GM21529 (cell line): Measurements from ENCODE around the gene C1orf167.

Experiments
- ATAC-seq: cut with Tn5 transposase; IDR thresholded peaks from one replicate; pipeline ENCODE4 v1.9.1; 2021; ENCODE audit not compliant: unreplicated experiment

Gene C1orf167

DNA sequence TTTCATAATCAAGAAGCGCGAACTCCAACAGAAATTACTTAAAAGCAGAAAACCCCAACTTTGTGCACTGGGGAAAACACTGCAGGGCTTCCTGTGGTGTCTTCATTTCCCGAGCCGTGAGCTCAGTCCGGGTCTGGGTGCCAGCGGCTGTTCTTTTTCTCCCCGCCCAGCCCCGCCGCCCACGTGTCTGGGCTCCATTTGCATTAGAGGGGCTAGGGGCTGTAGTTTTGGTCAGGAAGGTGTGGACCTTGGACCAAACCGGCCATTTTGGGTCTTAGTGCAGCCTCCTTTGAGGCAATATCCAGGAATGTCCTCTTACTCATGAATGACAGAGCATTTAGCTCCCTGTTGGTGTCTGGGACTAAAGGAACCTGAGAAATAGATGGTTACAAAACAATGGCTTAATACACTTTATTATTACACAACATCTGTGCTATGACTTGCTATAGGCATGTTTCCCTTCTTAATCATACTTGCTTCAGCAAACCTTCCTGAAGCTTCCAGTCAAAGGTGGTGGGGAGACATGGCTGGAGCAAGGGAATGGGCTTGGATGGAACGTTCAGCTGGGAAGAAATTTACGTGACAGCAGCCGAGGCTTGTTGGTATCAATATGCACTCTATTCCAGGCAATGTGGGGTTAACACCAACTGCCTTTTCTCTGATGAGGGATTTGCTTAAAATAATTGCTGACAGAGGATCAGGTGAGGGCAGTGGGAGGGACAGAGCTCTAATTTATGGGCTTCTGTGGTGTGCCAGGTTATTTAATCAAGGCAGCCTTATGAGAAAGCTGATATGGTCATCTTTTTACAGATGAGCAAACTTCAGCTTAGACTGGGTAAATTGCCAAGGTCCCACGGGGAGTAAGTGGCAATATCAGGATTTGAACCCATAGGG, 25.0 kb upstream of the C1orf167 start:
- ATAC-seq, result peak; percentile 32

DNA sequence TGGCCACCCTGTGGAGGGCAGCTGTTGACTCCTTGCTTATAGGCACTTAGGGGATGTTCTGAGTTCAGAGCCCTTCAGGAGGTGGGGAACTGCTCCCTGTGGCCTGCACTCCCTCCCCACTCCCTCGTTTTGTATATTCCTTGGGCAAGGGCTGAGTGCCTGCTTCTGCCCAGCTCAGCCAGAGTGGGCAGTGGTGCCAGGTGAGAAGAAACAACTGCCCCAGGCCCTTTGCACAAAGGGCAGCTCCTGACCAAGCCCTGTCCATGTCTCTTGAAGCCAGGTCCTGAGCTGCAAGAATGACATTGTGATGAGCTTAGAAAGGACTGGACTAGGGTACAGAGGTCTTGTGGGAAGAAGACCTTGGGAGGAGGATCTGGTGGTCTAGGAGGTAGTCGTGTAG, 23.9 kb upstream of the C1orf167 start:
- ATAC-seq, result no peak

DNA sequence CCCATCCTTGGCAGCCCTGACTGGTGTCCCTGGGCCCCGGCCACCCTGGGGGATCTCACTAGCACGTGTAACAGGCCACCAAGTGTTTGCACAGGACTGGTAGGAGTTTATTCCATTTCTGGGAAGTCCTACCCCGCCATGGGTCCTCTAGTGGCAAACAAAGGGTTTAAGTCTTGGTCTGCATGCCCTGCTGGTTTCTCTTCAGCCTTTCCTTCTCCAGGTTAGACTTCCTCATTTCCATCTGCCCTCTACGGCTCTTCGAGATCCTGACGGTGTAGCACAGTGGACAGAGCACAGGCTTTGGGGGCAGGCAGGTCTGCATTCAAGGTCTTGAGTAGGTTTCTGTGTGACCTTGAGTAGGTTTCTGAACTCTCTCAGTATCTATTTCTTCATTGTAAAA, 23.2 kb upstream of the C1orf167 start:
- no peak for ATAC-seq

DNA sequence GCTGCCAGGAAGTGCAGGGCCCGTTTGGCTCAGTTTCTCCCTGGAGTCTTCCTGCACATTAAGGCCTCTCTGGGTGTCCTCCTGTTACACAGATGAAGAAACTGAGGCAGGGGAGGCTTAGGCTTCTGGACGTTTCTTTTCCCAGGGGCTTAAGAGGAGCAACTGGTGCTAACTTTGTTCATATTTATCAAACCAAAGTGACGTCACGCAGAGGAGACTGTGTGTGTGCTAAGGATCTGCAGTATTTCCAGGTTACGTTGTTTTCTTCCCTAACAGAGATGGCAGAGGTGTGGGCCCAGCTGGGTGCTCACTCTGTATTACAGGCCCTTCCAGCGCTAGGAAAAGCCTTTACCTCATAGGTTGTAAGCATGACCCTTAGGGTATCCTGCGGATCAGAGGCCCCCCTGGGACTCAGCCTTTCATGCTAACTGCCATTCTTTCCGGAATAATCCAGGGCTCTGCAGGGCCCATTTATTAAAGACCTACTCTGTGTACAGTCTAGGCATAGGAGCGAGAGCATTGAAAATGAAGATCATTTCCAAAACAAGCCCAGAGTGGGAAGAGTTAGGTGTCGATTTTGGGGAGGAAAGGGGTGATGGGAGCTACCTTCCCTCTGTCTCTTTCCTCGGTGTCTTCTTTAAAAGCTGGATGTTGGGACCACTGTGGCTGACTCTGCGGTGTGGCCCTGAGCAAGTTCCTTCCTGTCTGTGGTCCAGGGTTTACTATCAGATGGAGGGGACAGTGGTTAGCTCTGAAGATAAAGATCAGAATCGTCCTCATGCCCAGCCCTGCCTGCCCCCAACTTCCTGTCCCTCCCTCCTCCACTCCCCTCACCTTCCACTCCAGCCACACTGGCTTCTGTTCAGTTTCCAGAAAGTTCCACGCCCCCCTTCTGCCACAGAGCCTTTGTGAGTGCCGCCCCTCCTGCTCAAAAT, 21.5 kb upstream of the C1orf167 start:
- ATAC-seq, result no peak

DNA sequence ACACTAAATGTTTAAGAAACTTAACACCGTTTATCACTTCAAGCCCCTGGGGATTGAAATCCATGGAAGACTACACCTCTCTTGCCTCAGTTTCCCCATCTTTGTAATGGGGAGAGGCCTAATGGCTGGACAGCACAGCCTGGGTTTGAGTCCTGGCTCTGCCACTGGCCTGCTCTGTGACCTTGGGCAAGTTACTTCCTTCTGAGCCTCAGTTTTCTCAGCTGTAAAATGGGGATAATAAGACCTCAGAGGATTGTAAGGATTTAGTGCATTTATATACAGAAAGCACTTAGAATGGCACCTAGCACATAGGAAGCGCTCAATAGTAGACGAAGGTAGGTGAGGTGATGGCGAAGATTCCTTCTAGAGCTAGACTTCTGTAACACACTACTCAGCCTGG, 20.5 kb upstream of the C1orf167 start:
- no peak for ATAC-seq

DNA sequence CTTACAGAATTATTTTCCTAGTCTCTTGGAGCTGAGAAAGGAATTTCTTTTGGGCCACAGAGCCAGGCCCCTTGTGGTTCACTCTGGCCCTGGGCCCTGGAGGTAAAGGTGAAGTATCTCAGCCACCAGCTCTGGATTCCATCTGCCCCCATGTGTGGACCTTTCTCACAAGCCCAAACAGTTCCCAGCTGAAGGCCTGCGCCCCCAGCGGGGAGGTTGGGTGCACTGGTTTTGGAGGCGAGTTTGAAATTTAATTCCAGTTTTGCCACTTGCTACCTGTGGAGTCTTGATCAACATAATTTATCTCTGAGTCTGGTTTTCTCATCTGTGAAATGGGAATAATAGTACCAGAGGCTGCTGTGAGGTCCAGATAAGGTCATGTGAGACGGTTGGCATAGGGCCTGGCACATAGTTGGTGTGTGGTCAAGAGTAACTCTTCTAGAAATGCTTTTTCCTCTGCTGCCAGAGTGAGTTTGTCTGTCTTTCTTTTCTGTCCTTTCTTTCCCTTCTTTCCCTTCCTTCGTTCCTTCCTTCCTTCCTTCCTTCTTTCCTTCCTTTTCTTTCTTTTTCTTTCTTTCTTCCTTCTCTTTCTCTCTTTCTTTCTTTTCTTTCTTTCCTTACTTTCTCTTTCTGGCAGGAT, 20.0 kb upstream of the C1orf167 start:
- no peak for ATAC-seq

DNA sequence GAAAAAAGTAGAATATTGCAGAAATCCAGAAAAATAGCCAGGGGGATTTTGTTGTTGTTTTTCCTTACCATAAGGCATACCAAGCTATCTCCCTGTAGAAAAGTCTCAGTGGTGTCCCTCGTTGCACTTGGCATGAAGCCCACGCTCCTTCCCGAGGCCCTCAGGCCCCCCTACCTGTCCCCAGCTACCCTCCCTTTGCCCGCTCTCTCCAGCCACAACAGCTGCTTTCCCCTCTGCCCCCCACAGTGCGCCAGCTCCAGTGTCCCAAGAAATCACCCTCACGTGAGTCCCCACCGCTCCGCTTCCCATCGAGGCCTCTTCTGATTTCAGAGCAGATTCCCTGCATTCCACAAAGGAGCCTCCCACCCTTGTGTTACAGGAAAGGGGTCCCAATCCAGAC, 17.7 kb upstream of the C1orf167 start:
- no peak for ATAC-seq

DNA sequence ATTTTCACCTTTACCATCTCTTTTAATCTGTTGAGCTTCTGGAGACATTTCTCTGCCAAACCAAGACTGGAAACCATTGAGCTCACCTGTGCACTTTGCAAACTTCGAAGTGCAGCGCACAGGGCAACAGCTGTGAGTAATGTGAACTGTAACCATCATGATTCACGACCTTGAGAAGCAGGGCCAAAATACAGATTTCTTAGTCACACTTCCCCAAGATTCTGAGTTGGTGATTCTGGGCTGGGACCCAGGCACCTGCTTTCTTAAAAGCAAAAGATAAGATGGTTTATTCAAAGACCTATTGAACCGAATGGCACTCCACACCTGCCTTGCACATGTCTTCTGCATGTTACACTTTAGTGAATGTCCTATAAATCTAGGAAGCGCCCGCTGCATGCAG, 15.9 kb upstream of the C1orf167 start:
- ATAC-seq, result no peak

DNA sequence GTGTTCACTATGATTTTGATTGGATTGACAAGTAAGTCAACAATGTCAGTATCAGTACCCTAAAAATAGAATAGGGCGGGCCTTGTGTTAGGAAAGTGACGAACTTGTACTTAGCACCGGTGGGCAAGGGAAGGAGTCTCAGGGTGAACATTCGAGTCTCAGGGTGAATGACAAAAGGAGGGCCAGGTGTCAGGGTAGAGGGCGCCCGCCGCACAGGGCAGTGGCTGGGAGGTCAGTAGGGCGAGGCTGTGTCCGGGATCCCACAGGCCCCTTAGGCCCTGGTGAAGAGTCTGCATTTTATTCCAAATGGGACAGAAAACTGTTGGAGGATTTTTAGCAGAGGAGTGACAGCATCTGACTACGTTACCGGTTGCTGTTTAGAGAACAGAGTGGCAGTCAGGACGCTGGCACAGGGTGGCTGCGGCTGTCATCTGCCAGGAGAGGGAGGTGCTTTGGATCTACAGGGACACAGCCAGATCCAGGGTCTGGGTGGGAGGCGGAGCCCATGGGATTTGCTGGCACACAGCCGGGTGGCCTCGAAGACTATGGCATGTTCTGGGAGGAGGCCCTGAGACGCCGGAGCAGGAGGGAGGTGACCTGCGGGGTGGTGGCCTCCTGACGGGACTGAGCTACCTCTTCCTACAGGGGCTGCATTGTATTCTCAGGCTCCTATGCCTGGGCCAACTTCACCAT, 15.1 kb upstream of the C1orf167 start:
- no peak for ATAC-seq

DNA sequence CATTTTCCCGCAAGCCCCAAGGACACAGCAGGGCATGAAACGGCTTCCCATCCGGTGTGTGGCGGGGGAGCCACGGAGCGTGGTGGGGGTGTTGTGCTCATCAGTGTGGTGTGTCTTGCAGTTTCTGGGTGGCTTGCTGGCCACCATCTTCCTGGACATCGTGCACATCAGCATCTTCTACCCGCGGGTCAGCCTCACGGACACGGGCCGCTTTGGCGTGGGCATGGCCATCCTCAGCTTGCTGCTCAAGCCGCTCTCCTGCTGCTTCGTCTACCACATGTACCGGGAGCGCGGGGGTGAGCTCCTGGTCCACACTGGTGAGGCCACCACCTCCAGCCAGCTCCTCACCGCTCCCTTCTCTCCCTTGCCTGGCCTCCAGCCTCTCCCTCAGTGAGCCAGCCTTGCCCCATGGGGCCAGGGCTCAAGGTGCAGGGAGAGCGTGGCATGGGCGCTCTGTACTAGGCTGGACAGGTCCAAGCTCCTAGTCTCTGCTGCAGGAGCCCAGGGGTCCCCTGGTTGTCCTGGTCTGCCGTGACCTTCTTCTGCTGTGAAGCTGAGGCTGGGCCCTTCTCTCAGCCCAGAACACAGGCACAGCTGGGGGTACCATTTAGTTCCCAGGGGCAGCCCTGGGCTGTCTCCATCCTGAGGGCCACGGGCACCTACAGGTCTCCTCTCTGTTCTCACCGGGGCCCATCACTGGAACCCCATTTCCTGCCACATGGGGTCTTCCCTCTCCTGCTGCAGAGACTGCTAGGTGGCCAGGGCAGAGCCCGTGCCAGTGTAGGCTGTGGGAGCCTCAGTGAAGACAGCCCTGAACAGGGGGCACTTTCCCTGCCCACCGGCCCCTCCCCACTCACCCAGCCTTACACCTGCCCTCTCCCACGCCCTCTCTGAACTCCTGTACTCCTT, 13.4 kb upstream of the C1orf167 start:
- ATAC-seq, result no peak

DNA sequence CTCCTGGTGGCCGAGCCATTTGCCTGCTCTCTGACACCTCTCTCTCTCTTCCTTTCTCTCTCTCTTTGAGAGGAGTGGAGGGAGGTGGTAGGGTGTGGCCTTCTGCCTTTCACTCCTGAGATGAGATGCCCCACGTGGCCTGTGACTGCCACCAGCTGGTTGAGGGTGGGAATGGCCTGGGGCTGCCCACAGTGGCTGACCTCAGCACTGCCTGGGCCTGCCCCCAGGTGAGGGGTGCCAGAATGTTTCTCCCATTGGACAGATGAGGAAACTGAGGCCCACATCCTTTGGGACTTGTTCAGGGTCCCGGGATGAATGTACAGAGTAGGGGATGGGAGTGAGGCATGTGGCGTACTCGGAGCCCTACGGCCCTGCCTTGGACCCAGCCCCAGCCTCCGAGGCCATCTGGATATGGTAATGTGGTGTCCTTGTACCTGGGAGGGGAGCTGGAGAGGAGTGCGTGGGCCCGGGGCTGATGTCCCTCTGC, 12.7 kb upstream of the C1orf167 start:
- peak; percentile 58 for ATAC-seq

DNA sequence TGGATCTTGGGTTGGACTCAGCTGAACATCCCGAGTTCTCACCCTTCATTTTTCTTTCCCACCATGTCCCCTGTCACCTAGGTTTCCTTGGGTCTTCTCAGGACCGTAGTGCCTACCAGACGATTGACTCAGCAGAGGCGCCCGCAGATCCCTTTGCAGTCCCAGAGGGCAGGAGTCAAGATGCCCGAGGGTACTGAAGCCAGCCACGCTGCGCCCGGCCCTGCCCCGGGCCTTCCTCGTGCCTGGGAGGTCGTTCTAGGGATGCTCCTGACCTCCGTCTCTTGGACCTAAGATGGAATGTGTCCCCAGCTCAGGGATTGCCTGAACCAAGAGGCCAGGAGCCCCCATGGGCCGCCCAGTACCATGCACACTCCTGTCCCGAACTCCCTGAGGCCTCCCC, 12.0 kb upstream of the C1orf167 start:
- no peak for ATAC-seq

DNA sequence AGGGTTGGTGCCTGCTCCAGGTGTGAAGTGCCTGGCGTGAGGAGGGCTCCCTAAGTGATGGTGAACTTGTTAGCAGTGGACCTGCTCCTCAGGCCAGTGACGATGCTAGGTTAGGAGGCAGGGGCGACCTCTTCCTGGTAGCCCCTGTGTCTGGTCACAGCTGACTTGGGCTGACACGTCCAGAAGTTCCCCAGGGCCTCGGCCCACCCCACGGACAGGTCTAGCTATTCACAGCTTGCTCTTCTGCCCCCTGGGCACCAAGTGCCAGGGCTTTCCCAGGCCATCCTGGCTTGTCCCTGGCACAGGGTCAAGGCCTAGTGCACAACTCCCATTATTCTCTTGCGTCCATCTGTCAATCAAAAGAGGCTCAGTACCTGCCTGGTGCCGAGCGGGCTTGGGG, 10.9 kb upstream of the C1orf167 start:
- ATAC-seq, result no peak

DNA sequence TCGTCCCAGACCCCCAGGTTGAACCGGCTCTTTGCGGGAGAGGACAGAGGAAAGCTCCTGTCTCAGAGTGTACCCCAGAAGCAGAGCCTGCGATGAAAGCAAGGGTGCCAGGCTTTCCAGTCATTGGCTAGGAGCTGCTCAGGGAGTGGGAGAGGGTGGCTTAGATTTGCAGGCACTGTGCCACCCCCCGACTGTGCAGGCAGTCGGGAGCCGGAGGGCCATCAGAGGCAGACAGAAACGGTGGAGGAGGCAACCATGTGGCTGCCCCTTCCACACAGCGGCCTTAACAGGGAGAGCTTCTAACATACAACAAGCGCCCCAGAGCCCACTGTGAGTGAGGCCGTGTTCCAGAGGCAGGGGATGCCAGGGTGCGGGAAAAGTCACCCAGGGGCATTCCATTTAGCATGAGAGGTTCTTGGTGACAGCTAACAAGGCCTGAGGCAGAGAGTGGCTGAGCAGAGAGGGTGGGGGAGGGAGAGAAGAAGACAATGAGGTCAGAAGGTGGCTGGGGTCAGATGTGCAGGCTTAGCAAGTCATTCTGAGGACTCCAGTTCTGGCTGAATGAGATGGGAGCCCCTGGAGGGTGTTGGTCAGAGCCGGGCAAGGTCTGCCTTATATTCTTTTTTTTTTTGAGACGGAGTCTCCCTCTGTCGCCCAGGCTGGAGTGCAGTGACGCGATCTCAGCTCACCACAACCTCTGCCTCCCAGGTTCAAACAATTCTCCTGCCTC, 9.5 kb upstream of the C1orf167 start:
- no peak for ATAC-seq

DNA sequence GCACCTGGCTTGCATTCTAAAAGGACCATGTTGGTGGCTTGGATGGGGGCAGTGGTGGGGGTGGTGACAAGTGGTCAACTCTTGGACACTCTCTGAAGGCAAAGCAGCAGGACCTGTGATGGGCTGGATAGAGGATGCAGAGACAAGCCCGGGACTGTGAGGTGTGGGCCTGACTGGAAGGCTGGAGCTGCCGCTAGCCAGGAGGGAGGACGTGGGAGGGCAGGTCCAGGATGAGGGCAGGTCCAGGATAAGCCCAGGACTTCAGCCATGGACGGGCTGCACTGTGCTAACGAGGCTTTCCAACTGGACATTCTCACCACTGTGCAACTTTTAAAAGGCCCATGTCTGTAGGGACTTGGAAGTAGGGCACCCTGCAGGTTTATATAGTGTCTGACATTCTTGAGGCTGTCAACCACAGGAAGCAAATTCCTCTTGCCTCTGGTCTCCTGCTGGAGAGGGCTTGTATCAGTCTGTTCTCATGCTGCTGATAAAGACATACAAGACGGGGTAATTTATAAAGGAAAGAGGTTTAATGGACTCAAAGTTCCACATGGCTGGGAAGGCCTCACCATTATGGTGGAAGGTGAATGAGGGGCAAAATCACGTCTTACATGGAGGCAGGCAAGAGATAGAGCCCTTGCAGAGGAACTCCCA, 8.3 kb upstream of the C1orf167 start:
- no peak for ATAC-seq

DNA sequence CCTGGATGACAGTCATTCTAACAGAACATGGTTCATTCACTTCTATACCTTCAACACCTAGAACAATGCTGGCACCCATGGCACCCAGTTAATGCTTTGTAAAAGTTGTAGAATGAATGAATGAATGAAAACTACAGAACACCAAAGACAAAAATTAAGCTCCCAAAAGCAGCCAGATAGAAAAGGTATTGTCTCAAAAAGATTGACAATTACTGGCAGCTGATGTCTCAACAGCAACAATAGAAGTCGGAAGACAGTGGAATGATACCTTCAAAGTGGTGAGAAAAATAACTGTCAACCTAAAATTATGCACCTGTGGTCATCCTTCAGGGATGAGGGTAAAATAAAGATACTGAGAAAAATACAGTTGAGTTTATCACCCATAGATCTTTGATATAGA, 4.9 kb upstream of the C1orf167 start:
- ATAC-seq, result no peak

DNA sequence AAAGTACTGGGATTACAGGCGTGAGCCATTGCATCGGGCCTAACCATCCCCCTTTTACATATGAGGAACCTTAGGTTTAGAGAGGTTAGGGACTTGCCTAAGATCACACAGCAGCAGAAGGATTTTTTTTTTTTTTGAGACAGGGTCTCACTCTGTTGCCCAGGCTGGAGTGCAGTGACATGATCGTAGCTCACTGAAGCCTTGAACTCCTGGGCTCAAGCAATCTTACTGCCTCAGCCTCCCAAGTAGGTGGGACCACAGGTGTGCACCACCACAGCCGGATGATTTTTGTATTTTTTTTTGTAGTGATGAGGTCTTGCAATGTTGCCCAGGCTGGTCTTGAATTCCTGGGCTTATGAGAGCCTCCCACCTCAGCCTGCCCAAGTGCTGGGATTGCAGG, 2.2 kb upstream of the C1orf167 start:
- no peak for ATAC-seq

DNA sequence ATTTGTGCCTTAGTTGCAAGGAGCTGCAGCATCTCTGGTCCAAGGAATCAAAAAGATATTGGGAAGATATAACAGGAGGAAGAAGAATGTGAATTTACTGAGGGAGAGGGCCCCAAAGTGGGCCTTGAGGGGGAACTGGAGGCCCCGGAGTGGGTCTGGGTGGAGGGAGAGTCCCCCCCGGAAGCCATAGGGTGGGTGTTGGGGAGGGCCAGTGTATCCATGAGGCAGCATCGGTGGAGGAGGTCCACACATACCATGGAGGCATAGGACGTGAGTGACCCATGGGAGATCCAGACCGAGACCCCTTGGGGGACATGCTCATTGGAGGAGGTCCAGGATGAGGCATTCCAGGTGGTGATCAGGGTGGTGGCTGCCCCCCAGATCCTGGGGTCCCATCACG, 708 bp upstream of the C1orf167 start:
- no peak for ATAC-seq

DNA sequence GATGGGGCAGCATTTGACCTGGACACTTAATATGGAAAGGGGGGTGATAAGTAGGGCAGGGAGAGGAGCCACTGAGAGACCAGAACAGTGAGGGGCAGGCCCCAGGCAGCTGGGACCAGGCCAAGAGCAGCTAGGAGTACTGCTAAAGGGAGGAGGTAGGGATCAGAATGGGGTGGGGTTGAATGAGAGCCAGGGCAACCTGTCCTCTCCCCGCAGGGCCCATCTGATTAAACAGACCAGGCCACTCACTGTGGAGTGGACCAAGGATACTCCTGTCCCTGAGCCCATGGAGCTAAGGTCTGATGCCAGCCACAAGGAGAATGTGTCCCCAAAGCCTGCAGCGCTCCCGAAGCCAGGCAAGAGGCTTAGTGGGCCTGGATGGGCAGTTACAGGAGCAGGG, 2.1 kb downstream of the C1orf167 start:
- ATAC-seq, result no peak
